Caki2 (cell line): ENCODE measurements around the gene LRRC37B. TPM values are rescaled to one million over a fixed set of nuclear protein-coding genes. Genes with fewer than 3 reads are reported as not detected.
A peak's percentile ranks its signal among the peaks of the same experiment; 100 is the strongest.
"Not testable (repeated sequence)": the region's sequence is repeated elsewhere in the genome, so short reads cannot be mapped to it uniquely, and the experiment has no call there.

Experiments
- DNase-seq: peaks from one replicate; pipeline ENCODE4 v3.0.0-alpha.2; 2015; ENCODE audit warnings: low read depth
- in situ Hi-C: cut with HindIII; loops from 2 replicates; pipeline ENCODE4 v1.10.0; 2016; ENCODE audit warnings: low sequenced_read_pairs, low pct_unique_long_range_greater_than_20kb, mixed read lengths
- total RNA-seq: library from RNA; depleted of rRNA; stranded (reverse); fragments of >200 nt; shearing (Covaris generic); gene quantifications from 2 replicates; pipeline ENCODE4 v1.2.3, GENCODE V29; 2014; ENCODE audit warnings: low replicate concordance; rRNA removed

Gene LRRC37B
- total RNA-seq: 10.3 and 24.0 TPM in 2 replicates

DNA sequence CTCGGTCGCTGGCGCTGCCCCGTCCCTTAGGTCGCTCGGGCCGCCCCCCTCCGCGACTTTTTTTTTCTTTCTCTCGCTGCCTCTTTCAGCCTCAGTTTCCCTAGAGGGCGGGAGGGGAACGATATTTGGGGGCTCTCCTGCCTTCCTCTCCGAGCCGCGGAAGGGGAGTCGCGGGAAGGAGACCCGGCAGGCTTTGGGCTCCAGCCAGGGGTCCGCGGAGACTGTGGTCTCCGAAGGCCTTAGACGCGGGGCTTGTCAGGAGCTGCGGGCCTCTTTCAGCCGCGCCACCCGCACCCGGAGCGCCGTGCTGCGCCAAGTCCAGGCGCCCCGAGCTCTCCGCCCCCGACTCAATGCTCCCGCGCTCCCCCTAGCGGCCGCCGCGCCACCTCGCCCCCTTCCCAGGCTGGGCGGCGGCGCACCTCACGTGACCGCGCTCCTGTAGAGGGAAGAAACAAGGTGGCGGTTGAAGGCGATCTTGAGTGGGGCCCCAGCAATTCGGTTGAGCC lies at the start of gene LRRC37B:
Gene LRRC37B, plus strand, starts transcription at position 427 of the 506 bp plus-strand sequence. CDS start 14,010 bp downstream, outside the sequence.
- peak; percentile 91 for DNase-seq
- in situ Hi-C loops: no loop called here

- in situ Hi-C loops, DNase-seq: not testable (repeated sequence)
Measured at GRCh38 chr17:31964131-31964530, 43.1 kb upstream of the LRRC37B start.

DNA sequence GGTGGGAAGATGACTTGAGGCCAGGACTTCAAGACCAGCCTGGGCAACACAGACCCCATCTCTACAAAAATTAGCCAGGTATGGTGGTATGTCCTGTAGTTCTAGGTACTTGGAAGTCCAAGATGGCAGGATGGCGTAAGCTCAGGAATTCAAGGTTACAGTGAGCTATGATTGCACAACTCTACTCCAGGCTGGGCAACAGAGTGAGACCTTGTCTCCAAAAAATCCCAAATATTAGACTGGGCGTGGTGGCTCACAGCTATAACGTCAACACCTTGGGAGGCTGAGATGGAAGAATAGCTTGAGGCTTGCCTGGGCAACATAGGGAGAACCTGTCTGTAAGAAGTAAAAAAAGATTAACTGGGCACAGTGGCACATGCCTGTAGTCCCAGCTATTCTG lies 39.5 kb upstream of the LRRC37B start:
- in situ Hi-C loops: no loop called here
- no peak for DNase-seq

- in situ Hi-C loops, DNase-seq: not testable (repeated sequence)
Measured at GRCh38 chr17:31970416-31970815, 36.8 kb upstream of the LRRC37B start.

DNA sequence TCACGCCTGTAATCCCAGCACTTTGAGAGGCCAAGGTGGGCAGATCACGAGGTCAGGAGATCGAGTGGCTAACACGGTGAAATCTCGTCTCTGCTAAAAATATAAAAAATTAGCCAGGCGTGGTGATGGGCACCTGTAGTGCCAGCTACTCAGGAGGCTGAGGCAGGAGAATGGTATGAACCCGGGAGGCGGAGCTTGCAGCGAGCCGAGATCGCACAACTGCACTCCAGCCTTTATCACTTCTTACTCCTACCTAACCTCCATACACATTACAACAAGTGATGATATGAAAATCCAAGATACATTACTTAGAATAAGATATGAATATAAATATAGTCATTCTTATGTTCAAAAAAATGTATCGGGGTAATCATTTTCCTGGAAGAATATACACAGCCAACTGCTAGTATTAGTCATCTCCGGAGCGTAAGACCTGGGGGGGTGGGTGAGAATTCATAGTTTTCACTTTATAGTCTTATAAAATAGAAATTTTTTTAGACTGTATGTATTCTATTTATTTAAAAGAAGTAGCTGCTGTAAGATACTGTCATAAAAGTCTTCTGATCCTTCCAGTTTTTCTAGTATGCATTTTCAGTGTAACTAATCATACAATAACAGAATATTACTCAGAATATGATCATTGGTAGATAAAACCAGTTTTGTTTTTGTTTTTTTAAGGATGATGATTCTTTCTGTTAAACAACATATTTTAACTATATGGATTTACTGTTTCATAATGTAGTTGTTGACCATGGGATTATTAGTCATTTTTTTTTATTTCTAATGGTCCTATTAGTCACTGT lies 32.7 kb upstream of the LRRC37B start:
- in situ Hi-C loops, DNase-seq: not testable (repeated sequence)

DNA sequence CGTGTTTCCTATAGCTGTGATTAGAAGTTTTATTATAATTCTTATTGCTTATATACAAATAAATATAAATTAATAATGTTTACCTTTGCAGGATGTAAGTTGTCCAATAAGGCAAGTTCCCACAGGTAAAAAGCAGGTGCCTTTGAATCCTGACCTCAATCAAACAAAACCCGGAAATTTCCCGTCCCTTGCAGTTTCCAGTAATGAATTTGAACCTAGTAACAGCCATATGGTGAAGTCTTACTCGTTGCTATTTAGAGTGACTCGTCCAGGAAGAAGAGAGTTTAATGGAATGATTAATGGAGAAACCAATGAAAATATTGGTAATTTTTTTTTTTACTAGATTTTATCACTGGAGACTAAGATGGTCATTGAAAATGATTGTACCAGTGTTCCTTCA lies 31.8 kb upstream of the LRRC37B start:
- in situ Hi-C loops, DNase-seq: not testable (repeated sequence)

GRCh38 chr17:31991821-31992220 lies 15.4 kb upstream of the LRRC37B start:
- DNase-seq, in situ Hi-C loops: not testable (repeated sequence)

- in situ Hi-C loops: no loop called here
- no peak for DNase-seq
Measured at GRCh38 chr17:31997005-31997404, 10.2 kb upstream of the LRRC37B start.

- DNase-seq: peak; percentile 55
- in situ Hi-C loops: no loop called here
Measured at GRCh38 chr17:32007463-32008298, 498 bp downstream of the LRRC37B start.

GRCh38 chr17:32009262-32009542 lies 2.0 kb downstream of the LRRC37B start:
- DNase-seq: no peak
- in situ Hi-C loops: no loop called here

DNA sequence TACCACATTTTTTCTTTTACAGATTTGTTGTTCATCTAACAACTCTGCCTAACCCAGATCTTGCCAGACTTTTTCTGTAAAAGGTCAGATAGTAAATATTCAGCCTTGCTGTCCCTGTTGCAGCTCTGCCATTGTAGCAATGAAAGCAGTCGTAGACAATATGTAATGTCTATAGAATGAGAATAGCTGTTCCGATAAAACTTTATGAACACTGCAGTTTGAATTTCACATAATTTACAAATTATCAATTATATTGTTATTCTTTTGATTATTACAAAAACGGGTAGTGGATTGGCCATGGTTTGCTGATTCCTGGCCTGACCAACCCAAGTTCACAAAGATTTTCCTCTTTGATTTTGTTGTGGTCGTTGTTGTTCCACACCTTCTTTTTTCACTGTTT lies 2.9 kb downstream of the LRRC37B start:
- in situ Hi-C loops: no loop called here
- no peak for DNase-seq

- no peak for DNase-seq
- in situ Hi-C loops: no loop called here
Measured at GRCh38 chr17:32015245-32016013, 8.2 kb downstream of the LRRC37B start.

- DNase-seq: no peak
- in situ Hi-C loops: no loop called here
Measured at GRCh38 chr17:32016231-32016630, 9.0 kb downstream of the LRRC37B start.

DNA sequence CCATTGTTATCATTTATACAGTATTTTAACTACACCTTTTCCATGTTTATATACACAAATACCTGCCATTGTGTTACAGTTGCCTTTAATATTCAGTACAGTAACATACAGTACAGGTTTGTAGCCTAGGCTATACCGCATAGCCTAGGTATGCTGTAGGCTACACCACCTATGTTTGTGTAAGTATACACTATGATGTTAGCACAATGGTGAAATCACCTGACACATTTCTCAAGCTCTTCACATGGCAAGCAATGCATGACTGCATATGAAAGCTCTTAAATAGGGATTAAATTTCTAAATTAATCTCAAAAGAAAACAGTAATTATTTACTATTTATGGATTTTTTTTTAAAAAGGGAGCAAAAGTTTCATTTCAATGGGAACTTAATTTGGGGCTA lies 12.0 kb downstream of the LRRC37B start:
- DNase-seq: no peak
- in situ Hi-C loops: no loop called here

GRCh38 chr17:32020943-32021614 lies 13.9 kb downstream of the LRRC37B start:
- no peak for DNase-seq

DNA sequence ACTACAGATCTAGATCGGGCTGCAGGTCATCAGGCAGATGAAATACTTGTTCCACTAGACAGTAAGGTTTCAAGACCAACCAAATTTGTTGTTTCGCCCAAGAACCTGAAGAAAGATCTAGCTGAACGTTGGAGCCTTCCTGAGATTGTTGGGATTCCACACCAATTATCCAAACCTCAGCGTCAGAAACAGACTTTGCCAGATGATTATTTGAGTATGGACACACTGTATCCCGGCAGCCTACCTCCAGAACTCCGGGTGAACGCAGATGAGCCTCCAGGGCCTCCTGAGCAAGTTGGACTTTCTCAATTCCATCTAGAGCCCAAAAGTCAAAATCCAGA lies 14.4 kb downstream of the LRRC37B start:
- DNase-seq: no peak
- in situ Hi-C loops: no loop called here

More at GRCh38 chr17:32020943-32021614, 13.9 kb downstream of the LRRC37B start:
- in situ Hi-C loops: no loop called here

DNA sequence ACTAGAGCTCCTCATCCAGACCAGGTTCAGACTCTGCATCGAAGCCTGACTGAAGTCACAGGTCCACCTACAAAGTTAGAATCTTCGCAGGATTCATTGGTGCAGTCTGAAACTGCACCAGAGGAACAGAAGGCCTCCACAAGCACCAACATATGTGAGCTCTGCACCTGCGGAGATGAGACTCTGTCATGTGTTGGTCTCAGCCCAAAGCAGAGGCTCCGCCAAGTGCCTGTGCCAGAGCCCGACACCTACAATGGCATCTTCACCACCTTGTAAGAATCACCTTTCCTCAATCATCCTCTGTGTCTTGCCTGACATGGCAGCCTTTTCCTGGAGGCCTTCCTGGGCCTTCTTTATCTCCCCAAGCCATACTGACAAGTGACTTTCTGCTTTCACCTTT lies 15.4 kb downstream of the LRRC37B start:
- DNase-seq, in situ Hi-C loops: not testable (repeated sequence)

DNA sequence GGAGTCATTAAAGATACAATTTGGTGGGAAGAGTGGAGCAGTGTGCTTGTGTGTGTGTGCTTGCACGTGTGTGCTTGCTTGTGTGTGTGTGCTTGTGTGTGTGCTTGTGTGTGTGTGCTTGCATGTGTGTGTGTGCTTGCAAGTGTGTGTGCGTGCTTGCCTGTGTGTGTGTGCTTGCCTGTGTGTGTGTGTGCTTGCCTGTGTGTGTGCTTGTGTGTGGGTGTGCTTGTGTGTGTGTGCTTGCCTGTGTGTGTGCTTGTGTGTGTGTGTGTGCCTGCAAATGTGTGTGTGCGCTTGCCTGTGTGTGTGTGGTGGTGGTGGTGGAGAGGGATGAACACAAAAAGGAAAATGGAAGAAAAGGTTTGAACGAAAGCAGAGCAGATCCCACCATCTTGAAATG lies 20.1 kb downstream of the LRRC37B start:
- in situ Hi-C loops, DNase-seq: not testable (repeated sequence)
